ENCODE results near the gene KCNMB2. TPM values are rescaled to one million over a fixed set of nuclear protein-coding genes. Genes with fewer than 3 reads are reported as not detected.

KCNMB2 gene
- total and polyA plus RNA-seq, 2 experiments from 2014 or later = not detected

GRCh38 chr3:178761024-178761423 lies 224.8 kb downstream of the KCNMB2 start:
- Histone ChIP-seq H3K9me3 (ENCODE audit: low read depth) (no peaks in the 10 kb centered on the region), H2AFZ (no peak overlapping the region), H3F3A (ENCODE audit: insufficient read depth) (no peaks in the 10 kb centered on the region), H3K36me3 (ENCODE audit: low read depth) (no peaks in the 10 kb centered on the region), H3K4me3 (no peak overlapping the region), H3K9ac (no peak overlapping the region), H3K4me1 (ENCODE audit: insufficient read depth) (no peaks in the 10 kb centered on the region), H3K27me3 (replicated peaks; ENCODE audit: insufficient read depth) (no peaks in the 10 kb centered on the region), H3K4me2 (ENCODE audit: unreplicated experiment) (no peak overlapping the region), H3K27ac (no peak overlapping the region), H4K20me1 (ENCODE audit: insufficient read depth) (no peaks in the 10 kb centered on the region), H3K79me2 (ENCODE audit: insufficient read depth) (no peaks in the 10 kb centered on the region), H3K9me2 (ENCODE audit: insufficient read depth) (no peaks in the 10 kb centered on the region)
- WGBS, 2 experiments (ENCODE audit: low coverage in 1 of 2, low lambda C conversion rate in 2 of 2, missing lambda C conversion rate in 2 of 2) = 28 to 41% methylated on average over 4 of the region's 4 CpGs
- in situ Hi-C loops (cut with MboI) = no loop called here
- no peak for TF ChIP-seq EZH2 (IDR thresholded peaks at IDR 0.05; ENCODE audit: insufficient read depth, poor library complexity, severe bottlenecking)
- no peak for TF ChIP-seq EZH2phosphoT487 (IDR thresholded peaks at IDR 0.05; ENCODE audit: insufficient read depth, low read depth)
- DNase-seq = no peak

- Histone ChIP-seq H3K9me3 (ENCODE audit: low read depth) (no peaks in the 10 kb centered on the region), H3K9me2 (ENCODE audit: insufficient read depth) (no peaks in the 10 kb centered on the region), H3K4me3 (no peak overlapping the region), H3K27ac (no peak overlapping the region), H3F3A (ENCODE audit: insufficient read depth) (no peaks in the 10 kb centered on the region), H3K27me3 (replicated peaks; ENCODE audit: insufficient read depth) (no peaks in the 10 kb centered on the region), H3K36me3 (ENCODE audit: low read depth) (no peaks in the 10 kb centered on the region), H3K79me2 (ENCODE audit: insufficient read depth) (no peaks in the 10 kb centered on the region), H3K9ac (no peak overlapping the region), H2AFZ (no peak overlapping the region), H3K4me1 (ENCODE audit: insufficient read depth) (no peaks in the 10 kb centered on the region), H4K20me1 (ENCODE audit: insufficient read depth) (no peaks in the 10 kb centered on the region), H3K4me2 (ENCODE audit: unreplicated experiment) (no peak overlapping the region)
- in situ Hi-C loops (cut with MboI) = no loop called here
- TF ChIP-seq EZH2 (IDR thresholded peaks at IDR 0.05; ENCODE audit: insufficient read depth, poor library complexity, severe bottlenecking) (no peak), EZH2phosphoT487 (IDR thresholded peaks at IDR 0.05; ENCODE audit: insufficient read depth, low read depth) (no peak)
- WGBS, 2 experiments (ENCODE audit: low coverage in 1 of 2, low lambda C conversion rate in 2 of 2, missing lambda C conversion rate in 2 of 2) = 43 to 48% methylated on average over 3 of the region's 3 CpGs
- no peak for DNase-seq
Observed at GRCh38 chr3:178761461-178761860, 225.2 kb downstream of the KCNMB2 start.

- TF ChIP-seq EZH2 (IDR thresholded peaks at IDR 0.05; ENCODE audit: insufficient read depth, poor library complexity, severe bottlenecking) (no peak), EZH2phosphoT487 (IDR thresholded peaks at IDR 0.05; ENCODE audit: insufficient read depth, low read depth) (no peak)
- H3F3A ChIP-seq (ENCODE audit: insufficient read depth) = no peaks in the 10 kb centered on the region
- no peaks in the 10 kb centered on the region for H3K79me2 ChIP-seq (ENCODE audit: insufficient read depth)
- H3K4me3 ChIP-seq = no peak overlapping the region
- WGBS, 2 experiments (ENCODE audit: low coverage in 1 of 2, low lambda C conversion rate in 2 of 2, missing lambda C conversion rate in 2 of 2) = 38 to 52% methylated on average over 1 of the region's 1 CpG
- no peaks in the 10 kb centered on the region for H3K27me3 ChIP-seq (replicated peaks; ENCODE audit: insufficient read depth)
- DNase-seq = no peak
- H3K9me2 ChIP-seq (ENCODE audit: insufficient read depth) = no peaks in the 10 kb centered on the region
- no peaks in the 10 kb centered on the region for H4K20me1 ChIP-seq (ENCODE audit: insufficient read depth)
- no peaks in the 10 kb centered on the region for H3K9me3 ChIP-seq (ENCODE audit: low read depth)
- no peaks in the 10 kb centered on the region for H3K36me3 ChIP-seq (ENCODE audit: low read depth)
- H2AFZ ChIP-seq = no peak overlapping the region
- no peak overlapping the region for H3K9ac ChIP-seq
- H3K4me1 ChIP-seq (ENCODE audit: insufficient read depth) = no peaks in the 10 kb centered on the region
- H3K27ac ChIP-seq = no peak overlapping the region
- no peak overlapping the region for H3K4me2 ChIP-seq (ENCODE audit: unreplicated experiment)
- in situ Hi-C loops (cut with MboI) = no loop called here
Observed at GRCh38 chr3:178762385-178762784, 226.1 kb downstream of the KCNMB2 start.

- no peak for TF ChIP-seq EZH2phosphoT487 (IDR thresholded peaks at IDR 0.05; ENCODE audit: insufficient read depth, low read depth)
Observed at GRCh38 chr3:178765472-178765871, 229.2 kb downstream of the KCNMB2 start.

GRCh38 chr3:178767581-178767980 lies 231.3 kb downstream of the KCNMB2 start:
- Histone ChIP-seq H3F3A (ENCODE audit: insufficient read depth) (no peaks in the 10 kb centered on the region), H3K9me2 (ENCODE audit: insufficient read depth) (no peaks in the 10 kb centered on the region), H3K27ac (no peak overlapping the region), H3K36me3 (ENCODE audit: low read depth) (no peaks in the 10 kb centered on the region), H4K20me1 (ENCODE audit: insufficient read depth) (no peaks in the 10 kb centered on the region), H3K9me3 (ENCODE audit: low read depth) (no peaks in the 10 kb centered on the region), H3K79me2 (ENCODE audit: insufficient read depth) (no peaks in the 10 kb centered on the region), H3K4me3 (no peak overlapping the region), H3K4me1 (ENCODE audit: insufficient read depth) (no peaks in the 10 kb centered on the region), H3K9ac (no peak overlapping the region), H3K27me3 (replicated peaks; ENCODE audit: insufficient read depth) (no peaks in the 10 kb centered on the region), H3K4me2 (ENCODE audit: unreplicated experiment) (no peak overlapping the region), H2AFZ (no peak overlapping the region)
- TF ChIP-seq EZH2phosphoT487 (IDR thresholded peaks at IDR 0.05; ENCODE audit: insufficient read depth, low read depth) (no peak), EZH2 (IDR thresholded peaks at IDR 0.05; ENCODE audit: insufficient read depth, poor library complexity, severe bottlenecking) (no peak)
- no peak for DNase-seq
- in situ Hi-C loops (cut with MboI) = no loop called here

More at GRCh38 chr3:178765472-178765871, 229.2 kb downstream of the KCNMB2 start:
- no peak for DNase-seq
- Histone ChIP-seq H3K4me1 (ENCODE audit: insufficient read depth) (no peaks in the 10 kb centered on the region), H3K27me3 (replicated peaks; ENCODE audit: insufficient read depth) (no peaks in the 10 kb centered on the region), H3K4me2 (ENCODE audit: unreplicated experiment) (no peak overlapping the region), H3K36me3 (ENCODE audit: low read depth) (no peaks in the 10 kb centered on the region), H3K9me3 (ENCODE audit: low read depth) (no peaks in the 10 kb centered on the region), H3K79me2 (ENCODE audit: insufficient read depth) (no peaks in the 10 kb centered on the region), H3K9me2 (ENCODE audit: insufficient read depth) (no peaks in the 10 kb centered on the region), H3K9ac (no peak overlapping the region), H3F3A (ENCODE audit: insufficient read depth) (no peaks in the 10 kb centered on the region), H3K27ac (no peak overlapping the region), H2AFZ (no peak overlapping the region), H4K20me1 (ENCODE audit: insufficient read depth) (no peaks in the 10 kb centered on the region), H3K4me3 (no peak overlapping the region)
- in situ Hi-C loops (cut with MboI) = no loop called here
- WGBS, 2 experiments (ENCODE audit: low coverage in 1 of 2, low lambda C conversion rate in 2 of 2, missing lambda C conversion rate in 2 of 2) = 41 to 43% methylated on average over 6 of the region's 6 CpGs

Data from GM23248 (cell line).